Testis (tissue), 2 donors: Measurements from ENCODE around the gene OTOG.

Source experiments
- POLR2A ChIP-seq: fragments of 450-650 bp; IDR thresholded peaks from one replicate; pipeline ENCODE4 v1.6.1; 2017; ENCODE audit warnings: antibody characterized with exemption, mild to moderate bottlenecking, moderate library complexity
- TF ChIP-seq, protein P1 (sequence below), 3 experiments: fragments of 450-650 bp in 2 of 3; fragments of 200-600 bp in 1 of 3; sonication (generic) in 1 of 3; IDR thresholded peaks; one replicate each; pipeline ENCODE4 v1.5.1; 2016 to 2019; ENCODE audit warnings: antibody characterized with exemption in 3 of 3, mild to moderate bottlenecking in 2 of 3, moderate library complexity in 1 of 3

DNA sequence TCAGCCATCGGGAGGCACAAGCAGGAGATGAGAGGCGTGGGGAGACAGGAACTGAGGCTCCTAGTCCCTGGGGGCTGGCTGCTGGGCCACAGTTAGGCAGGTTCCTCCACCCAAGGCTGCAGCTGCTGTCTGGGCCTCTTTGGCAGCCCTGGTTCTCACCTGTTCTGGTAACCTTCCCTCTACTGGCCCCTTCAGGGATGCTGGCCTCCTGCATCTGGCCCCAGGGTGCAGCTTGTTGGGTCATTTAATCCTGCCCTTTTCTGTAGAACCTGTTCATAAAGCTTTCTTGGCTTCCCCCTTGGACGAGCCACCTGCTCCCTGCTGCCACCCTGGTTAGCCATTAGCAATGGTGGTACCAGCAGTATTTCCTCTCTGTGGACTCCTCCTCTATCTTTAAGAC is 8.3 kb upstream of the OTOG start:
- TF ChIP-seq, protein P1, sequence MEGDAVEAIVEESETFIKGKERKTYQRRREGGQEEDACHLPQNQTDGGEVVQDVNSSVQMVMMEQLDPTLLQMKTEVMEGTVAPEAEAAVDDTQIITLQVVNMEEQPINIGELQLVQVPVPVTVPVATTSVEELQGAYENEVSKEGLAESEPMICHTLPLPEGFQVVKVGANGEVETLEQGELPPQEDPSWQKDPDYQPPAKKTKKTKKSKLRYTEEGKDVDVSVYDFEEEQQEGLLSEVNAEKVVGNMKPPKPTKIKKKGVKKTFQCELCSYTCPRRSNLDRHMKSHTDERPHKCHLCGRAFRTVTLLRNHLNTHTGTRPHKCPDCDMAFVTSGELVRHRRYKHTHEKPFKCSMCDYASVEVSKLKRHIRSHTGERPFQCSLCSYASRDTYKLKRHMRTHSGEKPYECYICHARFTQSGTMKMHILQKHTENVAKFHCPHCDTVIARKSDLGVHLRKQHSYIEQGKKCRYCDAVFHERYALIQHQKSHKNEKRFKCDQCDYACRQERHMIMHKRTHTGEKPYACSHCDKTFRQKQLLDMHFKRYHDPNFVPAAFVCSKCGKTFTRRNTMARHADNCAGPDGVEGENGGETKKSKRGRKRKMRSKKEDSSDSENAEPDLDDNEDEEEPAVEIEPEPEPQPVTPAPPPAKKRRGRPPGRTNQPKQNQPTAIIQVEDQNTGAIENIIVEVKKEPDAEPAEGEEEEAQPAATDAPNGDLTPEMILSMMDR (IDR thresholded peaks at IDR 0.05): no peak
- TF ChIP-seq POLR2A: no peak
